Measurements from ENCODE around the gene TCEAL5. TPM values are rescaled to one million over a fixed set of nuclear protein-coding genes. Genes with fewer than 3 reads are reported as not detected.

Gene TCEAL5
- total and polyA plus RNA-seq, 11 donors, result 0.19 to 0.52 (median 0.30) TPM; not detected in 5

DNA sequence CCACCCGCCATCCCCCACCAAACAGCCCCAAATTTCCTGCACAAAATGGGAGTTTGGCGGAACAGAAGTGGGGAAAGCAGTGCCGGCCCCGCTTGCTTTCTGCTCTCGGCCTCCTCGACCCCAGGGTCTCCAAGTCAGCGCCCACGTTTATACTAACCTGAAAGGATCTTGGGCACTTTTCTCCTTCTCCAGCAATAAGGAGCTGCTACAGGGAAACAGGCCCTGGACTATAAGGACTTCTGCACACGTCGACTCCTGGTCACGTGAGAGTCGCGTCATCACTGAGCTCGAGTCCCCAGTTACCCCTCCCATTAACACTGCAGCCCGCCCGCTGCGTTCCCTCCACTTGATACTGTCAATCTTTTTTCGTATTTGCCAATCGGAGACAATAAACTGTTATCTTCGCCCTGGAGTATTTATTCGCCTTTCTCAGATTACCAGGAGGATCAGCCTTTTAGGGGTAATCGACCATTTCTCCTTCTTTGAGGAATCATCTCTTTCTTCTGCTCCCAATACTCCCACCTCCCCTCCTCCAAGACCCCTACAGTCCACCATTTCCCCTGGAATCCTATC, 21.5 kb downstream of the TCEAL5 start, which contains the start of gene TCEAL8:
TCEAL8 (minus strand) TSS at position 235 of the 573 bp plus-strand sequence. CDS start 1,176 bp downstream, outside the sequence.
- H3K4me3 ChIP-seq, result peak within 1 kb of the TSS; percentile 31 to 95 (median 68)
- ATAC-seq (peak; percentile 96 to 99 (median 97)), DNase-seq (peak; percentile 79 to 90 (median 84))
- peaks cover 0 to 13% (median 0%) of the 10 kb centered on the region in 9 donors for H3K36me3 ChIP-seq
- peaks cover 0 to 15% (median 5%) of the 10 kb centered on the region in 12 donors for H3K4me1 ChIP-seq
- H3K27me3 ChIP-seq, result peaks cover 0 to 8% (median 0%) of the 10 kb centered on the region in 9 donors
- peak within 1 kb of the TSS; percentile 80 to 91 (median 88) for H3K27ac ChIP-seq
- WGBS, 4 donors, result 0 to 47% (median 18%) methylated on average over 22 of the region's 22 CpGs
- intact Hi-C loops (cut with DNase I), result loop anchor here in 8 of 10 donors (1.0 to 5.0 kb wide), 4 partner anchors 38 to 43 kb away; partner anchors contain the start of gene BEX4 (in 6 of the 8)
- H3K9me3 ChIP-seq, result no peaks in the 10 kb centered on the region
- TF ChIP-seq CTCF (IDR thresholded peaks at IDR 0.05) (no peak), POLR2A (IDR thresholded peaks at IDR 0.05) (peak in 1 of 2 donors; percentile 42)

GRCh38 chrX:103254171-103254824, 22.3 kb downstream of the TCEAL5 start:
- Histone ChIP-seq H3K4me1 (peaks cover 0 to 15% (median 5%) of the 10 kb centered on the region in 12 donors), H3K27ac (peak overlapping the region; percentile 80 to 91 (median 88)), H3K27me3 (peaks cover 0 to 9% (median 0%) of the 10 kb centered on the region in 9 donors), H3K9me3 (no peaks in the 10 kb centered on the region), H3K4me3 (peak overlapping the region; percentile 31 to 95 (median 68)), H3K36me3 (peaks cover 0 to 13% (median 0%) of the 10 kb centered on the region in 9 donors)
- TF ChIP-seq CTCF (IDR thresholded peaks at IDR 0.05) (no peak), POLR2A (IDR thresholded peaks at IDR 0.05) (no peak)
- peak; percentile 73 to 80 (median 78) for ATAC-seq
- intact Hi-C loops (cut with DNase I), result loop anchor here in 8 of 10 donors (1.0 to 5.0 kb wide), 4 partner anchors 37 to 42 kb away; partner anchors contain the start of gene BEX4 (in 6 of the 8)
- WGBS, 4 donors, result 1 to 24% (median 12%) methylated on average over 21 to 22 of the region's 22 CpGs
- DNase-seq, result peak; percentile 48 to 69 (median 55)

DNA sequence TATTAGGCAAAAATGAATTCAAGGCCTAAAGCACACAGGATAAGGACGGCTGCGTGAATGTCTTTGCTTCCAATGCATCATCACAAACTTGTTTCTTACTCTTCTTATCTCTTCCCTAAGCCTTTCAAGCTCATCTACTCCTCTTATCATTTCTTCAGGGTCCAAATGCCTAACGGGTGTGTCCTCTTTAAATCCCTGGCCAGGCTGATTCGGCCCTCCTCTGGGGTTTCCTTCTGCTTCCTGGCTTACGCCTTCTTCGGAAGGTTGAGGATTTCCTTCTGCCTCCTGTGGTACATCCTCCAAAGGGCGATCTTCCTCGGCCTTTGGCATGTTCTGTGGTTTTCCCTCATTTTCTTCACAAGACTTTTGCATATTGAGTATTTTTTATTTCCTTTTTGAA, 22.9 kb downstream of the TCEAL5 start:
- Histone ChIP-seq H3K4me3 (peak overlapping the region; percentile 31 to 95 (median 68)), H3K36me3 (peaks cover 0 to 13% (median 0%) of the 10 kb centered on the region in 9 donors), H3K9me3 (no peaks in the 10 kb centered on the region), H3K4me1 (peaks cover 0 to 15% (median 5%) of the 10 kb centered on the region in 12 donors), H3K27me3 (peaks cover 0 to 9% (median 0%) of the 10 kb centered on the region in 9 donors), H3K27ac (peak overlapping the region in 11 of 12 donors; percentile 80 to 91 (median 88))
- ATAC-seq (peak in 2 of 4 donors; percentile 38 to 53), DNase-seq (peak in 3 of 5 donors; percentile 6 to 28 (median 22))
- 7 to 43% (median 25%) methylated on average over 8 of the region's 8 CpGs for whole genome bisulfite sequencing, 4 donors
- no peak for TF ChIP-seq POLR2A (IDR thresholded peaks at IDR 0.05)
- TF ChIP-seq CTCF (IDR thresholded peaks at IDR 0.05), result no peak
- intact Hi-C loops (cut with DNase I), result loop anchor here in 8 of 10 donors (1.0 to 5.0 kb wide), 4 partner anchors 36 to 41 kb away; partner anchors contain the start of gene BEX4 (in 6 of the 8)

Measured in heart left ventricle (tissue), 16 donors.